Breast epithelium (tissue), 3 donors: ENCODE measurements around the gene RELN.

Experiments
- POLR2A ChIP-seq: fragments of 450-650 bp; IDR thresholded peaks from one replicate; pipeline ENCODE4 v1.6.1; 2016; ENCODE audit warnings: antibody characterized with exemption, mild to moderate bottlenecking, moderate library complexity
- POLR2AphosphoS5 ChIP-seq, 3 donors: sonication (generic); formaldehyde crosslinking; IDR thresholded peaks; one replicate each; pipeline ENCODE4 v1.6.1; 2017; ENCODE audit warnings: antibody characterized with exemption in 3 of 3
- TF ChIP-seq, protein P1 (sequence below), 3 donors: fragments of 450-650 bp; IDR thresholded peaks; one replicate each; pipeline ENCODE4 v1.5.1; 2016 to 2017; ENCODE audit warnings: antibody characterized with exemption in 3 of 3, mild to moderate bottlenecking in 3 of 3, moderate library complexity in 3 of 3

- TF ChIP-seq, protein P1, sequence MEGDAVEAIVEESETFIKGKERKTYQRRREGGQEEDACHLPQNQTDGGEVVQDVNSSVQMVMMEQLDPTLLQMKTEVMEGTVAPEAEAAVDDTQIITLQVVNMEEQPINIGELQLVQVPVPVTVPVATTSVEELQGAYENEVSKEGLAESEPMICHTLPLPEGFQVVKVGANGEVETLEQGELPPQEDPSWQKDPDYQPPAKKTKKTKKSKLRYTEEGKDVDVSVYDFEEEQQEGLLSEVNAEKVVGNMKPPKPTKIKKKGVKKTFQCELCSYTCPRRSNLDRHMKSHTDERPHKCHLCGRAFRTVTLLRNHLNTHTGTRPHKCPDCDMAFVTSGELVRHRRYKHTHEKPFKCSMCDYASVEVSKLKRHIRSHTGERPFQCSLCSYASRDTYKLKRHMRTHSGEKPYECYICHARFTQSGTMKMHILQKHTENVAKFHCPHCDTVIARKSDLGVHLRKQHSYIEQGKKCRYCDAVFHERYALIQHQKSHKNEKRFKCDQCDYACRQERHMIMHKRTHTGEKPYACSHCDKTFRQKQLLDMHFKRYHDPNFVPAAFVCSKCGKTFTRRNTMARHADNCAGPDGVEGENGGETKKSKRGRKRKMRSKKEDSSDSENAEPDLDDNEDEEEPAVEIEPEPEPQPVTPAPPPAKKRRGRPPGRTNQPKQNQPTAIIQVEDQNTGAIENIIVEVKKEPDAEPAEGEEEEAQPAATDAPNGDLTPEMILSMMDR (IDR thresholded peaks at IDR 0.05) = no peak
- TF ChIP-seq POLR2A = no peak
- TF ChIP-seq POLR2AphosphoS5 (IDR thresholded peaks at IDR 0.05) = no peak
Measured at GRCh38 chr7:103532955-103533354, 456.5 kb downstream of the RELN start.
